SK-N-SH treated with all-trans-retinoic acid at 6 μM for 48 hours (cell line): ENCODE data around the gene TMEM132A.

Experiments
- ATAC-seq: fragments of 200-7000 bp; cut with Tn5 transposase; 3 replicates; pipeline ENCODE4 v1.9.1; 2020; ENCODE audit warnings: mild to moderate bottlenecking, moderate library complexity
- ARNTL ChIP-seq: fragments of 450-650 bp; formaldehyde crosslinking; IDR thresholded peaks from 2 replicates; pipeline ENCODE4 v1.5.0; 2020; ENCODE audit warnings: low read depth, mild to moderate bottlenecking, moderate library complexity, borderline replicate concordance
- CSDC2 ChIP-seq: fragments of 250-450 bp; sonication (Bioruptor Pico); IDR thresholded peaks from 2 replicates; pipeline ENCODE4 v1.5.0; 2020; ENCODE audit warnings: mild to moderate bottlenecking, moderate library complexity
- CSRNP3 ChIP-seq: fragments of 250-450 bp; sonication (Bioruptor Pico); IDR thresholded peaks from 2 replicates; pipeline ENCODE4 v1.5.1; 2021; ENCODE audit warnings: mild to moderate bottlenecking, moderate library complexity
- ESRRG ChIP-seq: fragments of 250-450 bp; sonication (Bioruptor Pico); IDR thresholded peaks from 2 replicates; pipeline ENCODE4 v1.6.1; 2021; ENCODE audit warnings: mild to moderate bottlenecking
- GLIS3 ChIP-seq: fragments of 250-450 bp; sonication (Bioruptor Pico); IDR thresholded peaks from 2 replicates; pipeline ENCODE4 v1.5.0; 2020; ENCODE audit warnings: mild to moderate bottlenecking, moderate library complexity
- ISL1 ChIP-seq: fragments of 250-450 bp; sonication (Bioruptor Pico); IDR thresholded peaks from 2 replicates; pipeline ENCODE4 v2.1.2; 2022; ENCODE audit warnings: mild to moderate bottlenecking, moderate library complexity
- OSR1 ChIP-seq: fragments of 250-450 bp; sonication (Bioruptor Pico); IDR thresholded peaks from 2 replicates; pipeline ENCODE4 v1.8.0; 2022; ENCODE audit warnings: moderate library complexity, mild to moderate bottlenecking, inconsistent platforms
- POU6F1 ChIP-seq: fragments of 250-450 bp; sonication (Bioruptor Pico); IDR thresholded peaks from 2 replicates; pipeline ENCODE4 v1.8.0; 2021; ENCODE audit warnings: low read depth, mild to moderate bottlenecking, moderate library complexity, borderline replicate concordance
- PPARA ChIP-seq: fragments of 250-450 bp; sonication (Bioruptor Pico); IDR thresholded peaks from 2 replicates; pipeline ENCODE4 v1.5.0; 2020; ENCODE audit warnings: mild to moderate bottlenecking, borderline replicate concordance
- RARB ChIP-seq: fragments of 250-450 bp; sonication (Bioruptor Pico); IDR thresholded peaks from 2 replicates; pipeline ENCODE4 v1.8.0; 2021; ENCODE audit warnings: mild to moderate bottlenecking, moderate library complexity
- SNAI2 ChIP-seq: fragments of 250-450 bp; sonication (Bioruptor Pico); IDR thresholded peaks from 2 replicates; pipeline ENCODE4 v1.5.0; 2020; ENCODE audit warnings: mild to moderate bottlenecking, moderate library complexity
- TCF4 ChIP-seq: fragments of 250-450 bp; sonication (Bioruptor Pico); IDR thresholded peaks from 2 replicates; pipeline ENCODE4 v1.8.0; 2021; ENCODE audit warnings: mild to moderate bottlenecking, moderate library complexity, borderline replicate concordance
- TOX ChIP-seq: fragments of 250-450 bp; sonication (Bioruptor Pico); IDR thresholded peaks from 2 replicates; pipeline ENCODE4 v1.8.0; 2021; ENCODE audit warnings: mild to moderate bottlenecking, moderate library complexity, borderline replicate concordance
- TSHZ2 ChIP-seq: fragments of 250-450 bp; sonication (Bioruptor Pico); IDR thresholded peaks from 2 replicates; pipeline ENCODE4 v1.5.0; 2020; ENCODE audit warnings: mild to moderate bottlenecking, moderate library complexity
- ZC3H10 ChIP-seq: fragments of 250-450 bp; sonication (Bioruptor Pico); IDR thresholded peaks from 2 replicates; pipeline ENCODE4 v1.5.1; 2021; ENCODE audit warnings: mild to moderate bottlenecking, moderate library complexity
- ZFP3 ChIP-seq: fragments of 250-450 bp; sonication (Bioruptor Pico); IDR thresholded peaks from 2 replicates; pipeline ENCODE4 v1.5.0; 2020; ENCODE audit warnings: mild to moderate bottlenecking, moderate library complexity
- ZFP30 ChIP-seq: fragments of 450-650 bp; formaldehyde crosslinking; IDR thresholded peaks from 2 replicates; pipeline ENCODE4 v1.5.0; 2022; ENCODE audit warnings: mild to moderate bottlenecking, moderate library complexity
- ZNF565 ChIP-seq: fragments of 450-650 bp; formaldehyde crosslinking; conservative IDR thresholded peaks from 2 replicates; pipeline ENCODE4 v1.5.0; 2020; ENCODE audit warnings: low read depth, mild to moderate bottlenecking, moderate library complexity
- ZNF70 ChIP-seq: fragments of 450-650 bp; formaldehyde crosslinking; IDR thresholded peaks from 2 replicates; pipeline ENCODE4 v1.5.0; 2020; ENCODE audit warnings: mild to moderate bottlenecking, moderate library complexity
- TF ChIP-seq, protein P1 (sequence below): fragments of 250-450 bp; sonication (Bioruptor Pico); IDR thresholded peaks from 2 replicates; pipeline ENCODE4 v1.8.0; 2020; ENCODE audit warnings: mild to moderate bottlenecking, moderate library complexity, borderline replicate concordance

Gene TMEM132A

GRCh38 chr11:60982184-60982583, 57.9 kb downstream of the TMEM132A start:
- ATAC-seq: no peak
- no peak for TF ChIP-seq CSDC2 (CRISPR knock-in tag)
- TF ChIP-seq, protein P1, sequence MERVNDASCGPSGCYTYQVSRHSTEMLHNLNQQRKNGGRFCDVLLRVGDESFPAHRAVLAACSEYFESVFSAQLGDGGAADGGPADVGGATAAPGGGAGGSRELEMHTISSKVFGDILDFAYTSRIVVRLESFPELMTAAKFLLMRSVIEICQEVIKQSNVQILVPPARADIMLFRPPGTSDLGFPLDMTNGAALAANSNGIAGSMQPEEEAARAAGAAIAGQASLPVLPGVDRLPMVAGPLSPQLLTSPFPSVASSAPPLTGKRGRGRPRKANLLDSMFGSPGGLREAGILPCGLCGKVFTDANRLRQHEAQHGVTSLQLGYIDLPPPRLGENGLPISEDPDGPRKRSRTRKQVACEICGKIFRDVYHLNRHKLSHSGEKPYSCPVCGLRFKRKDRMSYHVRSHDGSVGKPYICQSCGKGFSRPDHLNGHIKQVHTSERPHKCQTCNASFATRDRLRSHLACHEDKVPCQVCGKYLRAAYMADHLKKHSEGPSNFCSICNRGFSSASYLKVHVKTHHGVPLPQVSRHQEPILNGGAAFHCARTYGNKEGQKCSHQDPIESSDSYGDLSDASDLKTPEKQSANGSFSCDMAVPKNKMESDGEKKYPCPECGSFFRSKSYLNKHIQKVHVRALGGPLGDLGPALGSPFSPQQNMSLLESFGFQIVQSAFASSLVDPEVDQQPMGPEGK (CRISPR knock-in tag): no peak
- TF ChIP-seq ZFP3 (CRISPR knock-in tag): no peak
- no peak for TF ChIP-seq SNAI2 (CRISPR knock-in tag)
- TF ChIP-seq TSHZ2 (CRISPR knock-in tag): no peak
- no peak for TF ChIP-seq ARNTL (CRISPR knock-in tag)
- TF ChIP-seq ISL1 (CRISPR knock-in tag): no peak
- no peak for TF ChIP-seq ZNF565 (CRISPR knock-in tag)
- TF ChIP-seq RARB (CRISPR knock-in tag): no peak
- TF ChIP-seq, all 23 proteins: peak for 0

GRCh38 chr11:60984149-60984548, 59.9 kb downstream of the TMEM132A start:
- no peak for TF ChIP-seq ZFP30
- TF ChIP-seq SNAI2 (CRISPR knock-in tag): no peak
- TF ChIP-seq, protein P1 (CRISPR knock-in tag): no peak
- no peak for TF ChIP-seq ZFP3 (CRISPR knock-in tag)
- TF ChIP-seq ESRRG: no peak
- TF ChIP-seq TCF4 (CRISPR knock-in tag): no peak
- TF ChIP-seq CSDC2 (CRISPR knock-in tag): no peak
- TF ChIP-seq PPARA (CRISPR knock-in tag): no peak
- ATAC-seq: no peak

GRCh38 chr11:60984636-60985035, 60.4 kb downstream of the TMEM132A start:
- ATAC-seq: no peak
- no peak for TF ChIP-seq CSDC2 (CRISPR knock-in tag)
- no peak for TF ChIP-seq ZFP30
- no peak for TF ChIP-seq OSR1 (CRISPR knock-in tag)
- TF ChIP-seq TOX (CRISPR knock-in tag): no peak
- no peak for TF ChIP-seq TCF4 (CRISPR knock-in tag)
- TF ChIP-seq POU6F1 (CRISPR knock-in tag): no peak
- no peak for TF ChIP-seq ZNF70
- TF ChIP-seq RARB (CRISPR knock-in tag): no peak
- TF ChIP-seq PPARA (CRISPR knock-in tag): no peak
- no peak for TF ChIP-seq CSRNP3 (CRISPR knock-in tag)
- TF ChIP-seq ZC3H10 (CRISPR knock-in tag): no peak
- TF ChIP-seq ESRRG: no peak
- no peak for TF ChIP-seq GLIS3 (CRISPR knock-in tag)
- no peak for TF ChIP-seq ISL1 (CRISPR knock-in tag)
- TF ChIP-seq, protein P1 (CRISPR knock-in tag): no peak
- TF ChIP-seq ARNTL (CRISPR knock-in tag): no peak
- TF ChIP-seq, all 23 proteins: peak for 0
